ENCODE data around the gene EML4.

Gene EML4

DNA sequence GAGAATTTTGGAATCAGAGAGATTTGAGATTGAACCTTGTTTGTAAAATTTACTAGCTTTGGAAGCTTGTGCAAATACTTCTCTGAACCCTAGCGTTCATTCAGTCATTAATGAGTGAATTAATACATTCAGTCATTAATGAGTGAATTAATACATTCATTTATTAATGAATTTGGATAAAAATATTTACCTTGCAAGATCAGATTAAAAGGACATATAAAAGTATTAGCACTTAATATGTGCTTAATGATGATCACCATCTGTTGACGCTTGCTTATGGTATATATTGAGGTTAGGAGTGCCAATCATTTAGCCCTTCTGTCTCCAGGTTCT, 26.9 kb downstream of the EML4 start:
- no peak overlapping the region for H3K4me3 ChIP-seq (ENCODE audit: low read depth, low read length)
- TF ChIP-seq CTCF (IDR thresholded peaks at IDR 0.05; ENCODE audit: control insufficient read depth, extremely low read depth, insufficient read depth): no peak
- no peak for DNase-seq (ENCODE audit: low read depth)

- no peak for DNase-seq (ENCODE audit: low read depth)
- TF ChIP-seq CTCF (IDR thresholded peaks at IDR 0.05; ENCODE audit: control insufficient read depth, extremely low read depth, insufficient read depth): no peak
- H3K4me3 ChIP-seq (ENCODE audit: low read depth, low read length): no peak overlapping the region
These were observed 27.5 kb downstream of the EML4 start for GRCh38 chr2:42196403-42197267.

GRCh38 chr2:42197792-42198191, 28.6 kb downstream of the EML4 start:
- H3K4me3 ChIP-seq (ENCODE audit: low read depth, low read length): no peak overlapping the region
- no peak for DNase-seq (ENCODE audit: low read depth)
- TF ChIP-seq CTCF (IDR thresholded peaks at IDR 0.05; ENCODE audit: control insufficient read depth, extremely low read depth, insufficient read depth): no peak

- H3K4me3 ChIP-seq (ENCODE audit: low read depth, low read length): no peak overlapping the region
- no peak for TF ChIP-seq CTCF (IDR thresholded peaks at IDR 0.05; ENCODE audit: control insufficient read depth, extremely low read depth, insufficient read depth)
- no peak for DNase-seq (ENCODE audit: low read depth)
These were observed 29.3 kb downstream of the EML4 start for GRCh38 chr2:42198466-42198865.

- H3K4me3 ChIP-seq (ENCODE audit: low read depth, low read length): no peak overlapping the region
These were observed 29.8 kb downstream of the EML4 start for GRCh38 chr2:42199002-42199401.

GRCh38 chr2:42199626-42200025, 30.5 kb downstream of the EML4 start:
- DNase-seq (ENCODE audit: low read depth): no peak
- TF ChIP-seq CTCF (IDR thresholded peaks at IDR 0.05; ENCODE audit: control insufficient read depth, extremely low read depth, insufficient read depth): no peak

More at GRCh38 chr2:42199002-42199401, 29.8 kb downstream of the EML4 start:
- no peak for DNase-seq (ENCODE audit: low read depth)
- no peak for TF ChIP-seq CTCF (IDR thresholded peaks at IDR 0.05; ENCODE audit: control insufficient read depth, extremely low read depth, insufficient read depth)

More at GRCh38 chr2:42199626-42200025, 30.5 kb downstream of the EML4 start:
- no peak overlapping the region for H3K4me3 ChIP-seq (ENCODE audit: low read depth, low read length)
